IPS-18c (cell line): ENCODE data around the gene KIAA1958.
"Not testable (repeated sequence)": the region's sequence is repeated elsewhere in the genome, so short reads cannot be mapped to it uniquely, and the experiment has no call there.

Source experiments
- H3K4me3 ChIP-seq: 2 replicates; pipeline ENCODE4 v1.7.0; 2013; ENCODE audit warnings: low read depth, mild to moderate bottlenecking, low read length, moderate library complexity; ENCODE audit not compliant: insufficient read depth
- H3K9me3 ChIP-seq: one replicate; pipeline ENCODE4 v1.6.1; 2013; ENCODE audit warnings: mild to moderate bottlenecking, low read length, moderate library complexity; ENCODE audit not compliant: control insufficient read depth, insufficient read depth

Gene KIAA1958

GRCh38 chr9:112506571-112506970 lies 19.9 kb downstream of the KIAA1958 start:
- no peaks in the 10 kb centered on the region for H3K9me3 ChIP-seq
- no peak overlapping the region for H3K4me3 ChIP-seq

DNA sequence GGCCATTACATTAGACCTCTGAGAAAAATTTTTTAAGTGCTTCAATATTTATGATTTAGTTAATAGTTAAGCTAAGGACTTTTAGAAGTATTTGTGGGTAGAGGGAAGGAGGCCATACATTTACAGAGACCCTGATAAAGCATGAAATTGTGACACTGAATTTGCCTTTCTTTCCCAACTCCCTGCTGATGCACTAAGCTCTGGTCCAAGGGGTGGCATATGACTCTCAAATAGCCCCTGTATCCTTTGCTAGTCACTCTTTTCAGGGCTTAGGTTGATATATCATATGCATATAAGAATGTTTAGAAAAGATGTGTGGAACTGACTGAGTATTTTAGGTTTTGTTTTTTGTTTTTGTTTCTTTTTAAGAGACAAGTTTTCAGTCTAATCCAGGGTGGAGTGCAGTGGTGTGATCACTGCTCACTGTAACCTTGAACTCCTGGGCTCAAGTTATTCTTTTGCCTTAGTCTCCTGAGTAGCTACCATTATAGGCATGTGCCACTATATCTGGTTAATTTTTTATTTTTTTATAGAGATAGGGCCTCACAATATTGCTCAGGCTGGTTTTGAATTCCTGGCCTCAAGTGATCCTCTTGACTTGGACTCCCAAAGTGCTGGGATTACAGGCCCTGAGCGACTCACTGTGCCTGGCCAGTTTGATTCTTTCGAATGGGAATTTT lies 20.5 kb downstream of the KIAA1958 start:
- no peak overlapping the region for H3K4me3 ChIP-seq
- no peaks in the 10 kb centered on the region for H3K9me3 ChIP-seq

DNA sequence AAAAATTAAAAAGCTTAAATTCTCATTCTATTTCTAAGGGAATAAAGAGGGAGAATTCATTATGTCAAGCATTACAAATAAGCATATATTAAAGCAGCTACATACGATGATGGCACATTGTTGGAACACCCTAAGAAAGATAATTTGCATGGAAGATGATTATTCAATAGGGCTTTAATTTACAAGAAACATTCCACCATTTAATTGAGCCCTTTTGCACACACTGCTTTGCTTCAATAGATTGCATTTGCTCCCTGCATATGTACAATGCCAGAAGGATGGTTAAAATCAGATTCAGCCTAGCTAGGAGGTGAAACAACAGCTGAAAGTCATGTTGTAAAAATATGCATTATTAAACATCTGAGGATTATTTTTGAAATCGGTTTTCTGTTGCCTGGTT lies 21.8 kb downstream of the KIAA1958 start:
- no peaks in the 10 kb centered on the region for H3K9me3 ChIP-seq
- no peak overlapping the region for H3K4me3 ChIP-seq

DNA sequence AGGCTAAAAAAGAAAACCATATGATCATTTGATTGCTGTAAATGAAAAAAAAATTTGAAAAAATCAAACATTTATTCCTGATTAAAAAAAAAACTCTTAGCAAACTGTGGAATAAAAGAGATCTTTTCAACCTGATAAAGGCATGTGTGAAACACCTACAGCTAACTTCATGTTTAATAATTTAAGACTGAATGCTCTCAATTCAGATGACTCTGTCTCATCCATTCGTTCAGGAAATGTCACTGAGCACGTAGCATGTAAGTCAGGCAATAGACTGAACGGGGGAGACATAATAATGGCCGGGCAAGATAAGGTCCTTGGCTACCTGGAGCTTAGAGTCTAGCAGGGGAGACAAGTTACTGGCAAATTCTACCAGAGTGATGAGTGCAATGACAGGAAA lies 25.8 kb downstream of the KIAA1958 start:
- H3K9me3 ChIP-seq, H3K4me3 ChIP-seq: not testable (repeated sequence)

DNA sequence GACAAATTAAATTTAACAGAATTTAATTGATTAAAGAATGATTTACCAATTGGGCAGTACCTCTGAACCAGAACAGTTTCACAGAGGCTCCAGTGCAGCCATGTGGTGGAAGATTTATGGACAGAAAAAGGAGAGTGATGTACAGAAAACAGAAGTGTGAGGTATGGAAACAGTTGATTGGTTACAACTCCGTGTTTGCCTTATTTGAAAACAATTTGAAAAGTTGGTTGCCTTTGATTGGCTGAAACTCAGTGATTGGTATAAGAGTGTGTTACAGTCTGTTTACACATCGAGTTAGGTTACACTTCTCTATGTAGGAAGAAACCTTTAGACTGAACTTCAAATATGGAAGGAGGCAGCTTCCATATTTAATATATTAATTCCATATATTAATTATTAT lies 30.1 kb downstream of the KIAA1958 start:
- H3K9me3 ChIP-seq = no peaks in the 10 kb centered on the region

DNA sequence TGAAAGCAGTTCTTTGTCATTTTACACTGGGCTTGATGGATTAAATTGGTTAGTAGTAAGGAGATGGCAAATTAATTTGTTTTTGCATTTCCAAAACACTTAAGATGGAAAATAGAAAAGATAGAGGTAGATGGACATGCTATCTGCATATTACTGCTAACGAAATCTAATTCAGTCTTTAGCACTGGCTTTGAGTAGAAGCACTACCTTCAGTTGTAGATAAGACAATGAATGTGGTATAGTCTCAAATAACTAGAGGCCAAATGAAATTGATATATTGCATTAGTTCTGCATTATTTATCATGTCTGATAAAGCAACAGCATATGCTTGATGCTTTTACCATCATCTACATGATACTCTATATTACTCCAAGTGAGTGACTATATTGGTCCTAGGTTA lies 33.4 kb downstream of the KIAA1958 start:
- Histone ChIP-seq H3K9me3 (no peaks in the 10 kb centered on the region), H3K4me3 (no peak overlapping the region)

More for the DNA sequence above, 30.1 kb downstream of the KIAA1958 start:
- no peak overlapping the region for H3K4me3 ChIP-seq

DNA sequence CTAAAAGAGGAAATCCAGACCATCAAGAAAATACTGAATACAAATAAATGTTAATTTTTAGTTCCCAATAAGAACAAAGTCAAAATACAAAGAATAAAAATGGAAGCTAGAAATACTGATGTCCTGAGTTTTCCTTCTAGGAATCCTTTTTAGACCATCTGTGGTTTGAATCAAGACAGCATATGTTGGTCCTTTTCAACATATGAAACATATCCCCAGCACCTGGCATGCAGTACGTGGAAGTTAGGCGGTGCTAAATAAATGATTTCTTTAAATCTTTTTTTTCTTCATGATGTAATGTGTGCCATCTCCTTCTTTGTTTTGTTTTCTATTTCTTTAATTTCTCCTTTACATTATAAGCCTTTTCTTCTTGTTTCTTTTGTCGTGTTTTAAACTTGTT lies 34.0 kb downstream of the KIAA1958 start:
- Histone ChIP-seq H3K9me3 (no peaks in the 10 kb centered on the region), H3K4me3 (no peak overlapping the region)

DNA sequence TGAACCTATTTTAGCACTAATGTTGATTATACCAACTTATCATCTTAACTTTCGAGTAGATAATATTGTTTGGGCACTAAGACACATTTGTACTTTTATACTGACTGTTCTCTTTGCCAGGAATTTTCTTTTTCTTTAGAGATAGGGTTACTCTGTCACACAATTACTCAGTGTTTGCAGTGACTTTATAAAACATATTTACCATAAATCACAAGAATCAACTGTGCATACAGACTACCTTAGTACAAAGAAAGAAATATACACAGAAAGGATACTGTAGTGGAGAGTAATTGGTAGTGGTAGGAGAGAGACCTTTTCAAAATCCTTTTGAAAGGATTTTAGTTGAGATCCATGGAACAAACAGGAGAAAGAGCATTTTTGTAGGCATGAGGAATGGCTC lies 40.3 kb downstream of the KIAA1958 start:
- Histone ChIP-seq H3K4me3 (no peak overlapping the region), H3K9me3 (no peaks in the 10 kb centered on the region)

DNA sequence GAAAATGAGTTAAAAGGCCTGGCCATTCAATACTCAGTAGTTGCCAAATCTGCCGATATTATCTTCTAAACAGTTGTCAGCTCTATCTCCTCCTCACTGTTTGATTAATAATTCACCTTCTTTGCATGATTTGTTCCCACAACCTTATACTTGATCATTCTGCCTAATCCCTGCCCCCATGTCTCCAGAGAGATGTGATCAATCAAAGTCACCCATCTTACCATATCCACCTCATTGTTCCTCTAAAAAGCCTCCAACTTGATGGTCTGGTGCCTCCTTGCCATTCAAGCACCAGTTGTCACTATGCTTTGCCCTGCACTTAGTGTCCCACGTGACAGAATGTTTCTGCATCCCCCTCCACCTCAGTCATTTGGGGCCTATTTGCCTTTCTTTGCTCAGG lies 41.3 kb downstream of the KIAA1958 start:
- Histone ChIP-seq H3K4me3 (no peak overlapping the region), H3K9me3 (no peaks in the 10 kb centered on the region)

- Histone ChIP-seq H3K9me3 (no peaks in the 10 kb centered on the region), H3K4me3 (no peak overlapping the region)
Observed at GRCh38 chr9:112529316-112529715, 42.7 kb downstream of the KIAA1958 start.

DNA sequence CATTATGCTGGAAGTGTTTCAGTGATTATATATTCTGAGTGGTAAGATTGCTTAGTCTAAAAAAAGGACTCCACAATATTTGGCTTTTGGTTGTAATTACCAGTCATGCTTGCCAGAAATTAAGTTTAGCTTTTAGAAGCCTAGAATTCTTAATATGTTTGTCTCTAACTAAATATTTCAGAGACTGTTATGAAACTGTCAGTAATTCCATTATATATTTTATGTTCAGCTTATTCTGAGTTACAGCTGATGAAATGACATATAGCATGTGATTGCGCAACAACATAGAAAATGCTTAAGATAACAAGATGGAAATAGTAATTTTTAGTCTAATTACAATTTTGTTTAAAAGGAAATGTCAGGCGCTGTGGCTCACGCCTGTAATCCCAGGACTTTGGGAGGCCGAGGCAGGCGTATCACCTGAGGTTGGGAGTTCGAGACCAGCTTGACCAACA lies 44.2 kb downstream of the KIAA1958 start:
- H3K4me3 ChIP-seq = no peak overlapping the region
- no peaks in the 10 kb centered on the region for H3K9me3 ChIP-seq

DNA sequence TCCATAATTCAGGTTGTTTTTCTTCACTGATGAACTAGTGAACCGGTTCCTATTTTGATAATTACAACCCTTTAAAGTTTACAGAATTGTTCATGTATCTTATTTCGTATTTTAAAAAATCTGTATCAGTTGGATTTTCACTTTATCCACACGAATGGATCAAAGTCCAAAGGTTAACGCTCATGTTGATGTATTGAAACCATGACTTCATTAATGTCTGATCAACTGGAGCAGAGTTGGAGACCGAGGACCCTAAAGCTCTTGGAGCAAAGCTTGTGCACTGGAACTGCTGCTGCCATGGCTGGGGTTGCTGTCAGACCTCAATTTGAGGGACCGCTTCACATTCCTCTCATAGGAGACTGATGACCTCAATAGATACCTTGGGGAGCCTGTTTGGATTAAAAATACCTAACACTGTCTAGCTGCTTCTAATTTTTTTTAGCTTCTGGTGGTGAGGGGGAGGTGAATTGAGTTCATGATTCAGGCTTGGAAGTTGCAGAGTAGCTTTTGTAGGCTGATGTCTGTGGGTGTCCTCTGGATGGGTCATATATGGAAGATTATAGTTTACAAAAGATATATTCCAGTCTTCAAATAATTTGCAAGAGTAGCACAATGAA lies 45.1 kb downstream of the KIAA1958 start:
- Histone ChIP-seq H3K4me3 (no peak overlapping the region), H3K9me3 (no peaks in the 10 kb centered on the region)

DNA sequence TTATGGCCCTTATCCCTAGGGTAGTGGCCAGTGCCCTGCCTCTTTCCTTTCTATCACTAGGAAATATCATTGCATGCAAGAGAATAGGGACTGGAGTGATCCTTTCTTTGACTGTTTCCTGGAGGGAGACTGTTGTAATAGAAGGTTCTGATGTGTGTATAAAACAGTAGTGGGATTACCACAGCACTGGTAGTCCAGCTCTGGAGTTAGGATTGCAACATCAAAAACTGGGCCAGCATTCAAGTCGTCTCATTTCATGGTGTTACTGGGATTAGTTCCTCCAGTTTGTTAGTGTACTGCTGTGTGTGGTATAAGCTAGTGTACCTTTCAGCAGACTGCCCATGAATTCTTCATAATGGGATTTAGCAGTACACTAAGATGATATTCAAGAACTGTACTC lies 45.8 kb downstream of the KIAA1958 start:
- Histone ChIP-seq H3K4me3 (no peak overlapping the region), H3K9me3 (no peaks in the 10 kb centered on the region)

GRCh38 chr9:112533660-112534059 lies 47.0 kb downstream of the KIAA1958 start:
- Histone ChIP-seq H3K9me3 (no peaks in the 10 kb centered on the region), H3K4me3 (no peak overlapping the region)

- Histone ChIP-seq H3K4me3 (no peak overlapping the region), H3K9me3 (no peaks in the 10 kb centered on the region)
Observed at GRCh38 chr9:112535301-112535700, 48.7 kb downstream of the KIAA1958 start.

DNA sequence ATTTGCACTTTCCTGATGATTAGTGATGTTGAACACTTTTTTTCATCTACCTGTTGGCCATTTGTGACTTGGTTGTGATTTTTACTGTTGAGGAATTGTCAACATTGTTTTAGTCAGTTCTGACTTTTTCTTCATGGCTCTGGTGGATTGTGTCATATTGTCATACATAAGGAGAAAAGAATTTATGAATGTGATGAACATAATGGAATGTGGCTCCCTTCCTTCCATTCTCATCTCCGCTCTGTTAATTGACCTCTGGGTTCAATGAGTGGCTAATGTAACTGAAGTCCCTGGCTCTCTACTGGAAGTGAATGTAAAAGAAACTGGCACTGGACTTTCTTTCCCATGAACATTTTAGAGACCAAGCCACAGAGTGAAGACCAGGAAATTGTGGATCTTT lies 49.2 kb downstream of the KIAA1958 start:
- Histone ChIP-seq H3K9me3 (no peaks in the 10 kb centered on the region), H3K4me3 (no peak overlapping the region)

- H3K9me3 ChIP-seq = no peaks in the 10 kb centered on the region
- H3K4me3 ChIP-seq = no peak overlapping the region
Observed at GRCh38 chr9:112537561-112537960, 50.9 kb downstream of the KIAA1958 start.

DNA sequence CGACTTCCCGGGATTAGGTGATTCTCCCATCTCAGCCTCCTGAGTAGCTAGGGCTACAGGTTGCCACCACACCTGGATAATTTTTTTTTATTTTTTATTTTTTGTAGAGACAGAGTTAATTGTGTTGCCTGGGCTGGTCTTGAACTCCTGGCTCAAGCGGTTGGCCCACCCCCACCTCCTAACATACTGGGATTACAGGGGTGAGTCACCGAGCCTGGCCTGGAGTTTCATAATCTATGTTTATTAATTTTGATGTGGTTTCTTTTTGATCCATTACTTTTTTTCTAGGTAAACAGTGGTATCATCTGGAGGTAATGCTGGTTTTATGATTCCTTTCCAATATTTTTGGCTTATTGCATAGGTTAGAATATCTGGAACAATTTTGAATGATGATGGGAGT lies 54.2 kb downstream of the KIAA1958 start:
- Histone ChIP-seq H3K9me3 (no peaks in the 10 kb centered on the region), H3K4me3 (no peak overlapping the region)

GRCh38 chr9:112541685-112542084 lies 55.1 kb downstream of the KIAA1958 start:
- no peaks in the 10 kb centered on the region for H3K9me3 ChIP-seq
- no peak overlapping the region for H3K4me3 ChIP-seq
